ENCODE data around the gene TBCK. TPM values are rescaled to one million over a fixed set of nuclear protein-coding genes. Genes with fewer than 3 reads are reported as not detected.

The TBCK gene
- polyA plus RNA-seq, 1 donor (not counting 4 experiments of a cell fraction or from before 2014, with no cell fraction given) = 19.3 TPM

GRCh38 chr4:106291678-106292077 is 24.3 kb downstream of the TBCK start:
- H3K9me3 ChIP-seq (ENCODE audit: control insufficient read depth, low read depth, low read length) = no peaks in the 10 kb centered on the region
- H3K27me3 ChIP-seq (ENCODE audit: control insufficient read depth, extremely low read depth, insufficient read depth, low read length) = no peaks in the 10 kb centered on the region
- dilution Hi-C loops (cut with MboI; ENCODE audit: extremely low pct_ligation_motif_present, low sequenced_read_pairs) = no loop called here
- H3K9ac ChIP-seq (ENCODE audit: control insufficient read depth, extremely low read depth, insufficient read depth, low read length) = no peak overlapping the region
- H3K27ac ChIP-seq (ENCODE audit: control insufficient read depth, insufficient read depth, low read length) = no peak overlapping the region
- DNase-seq (ENCODE audit: low read depth, low spot score) (no peak), FAIRE-seq (peak; percentile 29)
- no peak overlapping the region for H3K4me2 ChIP-seq (ENCODE audit: control insufficient read depth, extremely low read depth, insufficient read depth, low read depth, low read length)
- no peaks in the 10 kb centered on the region for H3K79me2 ChIP-seq (ENCODE audit: control insufficient read depth, insufficient read depth, low read length)
- H3K36me3 ChIP-seq (ENCODE audit: control insufficient read depth in 2 of 2, extremely low read depth in 1 of 2, insufficient read depth in 2 of 2, low read length in 2 of 2) = peaks cover 0 to 5% of the 10 kb centered on the region in 2 experiments
- H2AFZ ChIP-seq (ENCODE audit: control insufficient read depth, low read length) = no peak overlapping the region
- no peaks in the 10 kb centered on the region for H4K20me1 ChIP-seq (ENCODE audit: control insufficient read depth, extremely low read depth, insufficient read depth, low read length)
- H3K9me1 ChIP-seq (ENCODE audit: control insufficient read depth, extremely low read depth, insufficient read depth, low read length) = no peaks in the 10 kb centered on the region
- TF ChIP-seq CTCF (optimal IDR thresholded peaks at IDR 0.05 in 1 of 3, IDR thresholded peaks at IDR 0.05 in 1 of 3, conservative IDR thresholded peaks at IDR 0.05 in 1 of 3; ENCODE audit: extremely low read depth in 1 of 3, insufficient read depth in 2 of 3, low read length in 3 of 3) (no peak), EZH2 (IDR thresholded peaks at IDR 0.05; ENCODE audit: low read length) (no peak)
- H3K4me1 ChIP-seq (ENCODE audit: control insufficient read depth, extremely low read depth, insufficient read depth, low read length) = peaks cover 5% of the 10 kb centered on the region
- no peak overlapping the region for H3K4me3 ChIP-seq (ENCODE audit: control insufficient read depth in 2 of 3, extremely low read depth in 1 of 3, insufficient read depth in 2 of 3, low read depth in 1 of 3, low read length in 3 of 3)

GRCh38 chr4:106289737-106290136 is 26.3 kb downstream of the TBCK start:
- Histone ChIP-seq H3K4me1 (ENCODE audit: control insufficient read depth, extremely low read depth, insufficient read depth, low read length) (peaks cover 5% of the 10 kb centered on the region), H3K4me2 (ENCODE audit: control insufficient read depth, extremely low read depth, insufficient read depth, low read depth, low read length) (no peak overlapping the region), H3K9me1 (ENCODE audit: control insufficient read depth, extremely low read depth, insufficient read depth, low read length) (no peaks in the 10 kb centered on the region), H3K4me3 (ENCODE audit: control insufficient read depth in 2 of 3, extremely low read depth in 1 of 3, insufficient read depth in 2 of 3, low read depth in 1 of 3, low read length in 3 of 3) (no peak overlapping the region), H3K27me3 (ENCODE audit: control insufficient read depth, extremely low read depth, insufficient read depth, low read length) (no peaks in the 10 kb centered on the region), H3K27ac (ENCODE audit: control insufficient read depth, insufficient read depth, low read length) (no peak overlapping the region), H2AFZ (ENCODE audit: control insufficient read depth, low read length) (no peak overlapping the region), H3K79me2 (ENCODE audit: control insufficient read depth, insufficient read depth, low read length) (no peaks in the 10 kb centered on the region), H3K9ac (ENCODE audit: control insufficient read depth, extremely low read depth, insufficient read depth, low read length) (no peak overlapping the region), H3K36me3 (ENCODE audit: control insufficient read depth in 2 of 2, extremely low read depth in 1 of 2, insufficient read depth in 2 of 2, low read length in 2 of 2) (peaks cover 0 to 5% of the 10 kb centered on the region in 2 experiments), H3K9me3 (ENCODE audit: control insufficient read depth, low read depth, low read length) (no peaks in the 10 kb centered on the region), H4K20me1 (ENCODE audit: control insufficient read depth, extremely low read depth, insufficient read depth, low read length) (no peaks in the 10 kb centered on the region)
- dilution Hi-C loops (cut with MboI; ENCODE audit: extremely low pct_ligation_motif_present, low sequenced_read_pairs) = no loop called here
- FAIRE-seq = no peak
- TF ChIP-seq CTCF (optimal IDR thresholded peaks at IDR 0.05 in 1 of 3, IDR thresholded peaks at IDR 0.05 in 1 of 3, conservative IDR thresholded peaks at IDR 0.05 in 1 of 3; ENCODE audit: extremely low read depth in 1 of 3, insufficient read depth in 2 of 3, low read length in 3 of 3) = no peak
- TF ChIP-seq EZH2 (IDR thresholded peaks at IDR 0.05; ENCODE audit: low read length) = no peak
- DNase-seq (ENCODE audit: low read depth, low spot score) = no peak
